K562 (cell line): ENCODE data around the gene FAM184B. TPM values are rescaled to one million over a fixed set of nuclear protein-coding genes. Genes with fewer than 3 reads are reported as not detected.

ENCODE experiments used
- CREB1 ChIP-seq, 2 experiments: sonication (generic) in 1 of 2; formaldehyde crosslinking in 1 of 2; IDR thresholded peaks; 2 replicates each; pipeline versions ENCODE4 v1.6.1 to v1.8.0; 2012 to 2022; ENCODE audit warnings: inconsistent platforms in 1 of 2, mild to moderate bottlenecking in 1 of 2, missing genetic modification reagents in 1 of 2, moderate library complexity in 1 of 2
- CTBP1 ChIP-seq: fragments of 450-650 bp; IDR thresholded peaks from 2 replicates; pipeline ENCODE4 v1.6.1; 2016; ENCODE audit warnings: borderline replicate concordance
- HCFC1 ChIP-seq: IDR thresholded peaks from 2 replicates; pipeline ENCODE4 v1.6.1; 2012; ENCODE audit warnings: low read depth, low read length, improper control_type of control experiment
- HDAC3 ChIP-seq: fragments of 450-650 bp; IDR thresholded peaks from 2 replicates; pipeline ENCODE4 v1.6.1; 2018; ENCODE audit warnings: borderline replicate concordance, mild to moderate bottlenecking, moderate library complexity; ENCODE audit not compliant: partially characterized antibody
- HNRNPLL ChIP-seq: fragments of 200-400 bp; formaldehyde crosslinking; IDR thresholded peaks from 2 replicates; pipeline ENCODE4 v1.6.1; 2017; ENCODE audit warnings: low read length, low read depth, mild to moderate bottlenecking; ENCODE audit not compliant: poor library complexity, severe bottlenecking
- ILF3 ChIP-seq: fragments of 450-650 bp; IDR thresholded peaks from 2 replicates; pipeline ENCODE4 v1.6.1; 2018; ENCODE audit warnings: antibody characterized with exemption, mild to moderate bottlenecking, moderate library complexity, borderline replicate concordance
- JUNB ChIP-seq: fragments of 450-650 bp; formaldehyde crosslinking; conservative IDR thresholded peaks from 2 replicates; pipeline ENCODE4 v1.4.0; 2020; ENCODE audit warnings: mild to moderate bottlenecking
- NR2C1 ChIP-seq, 2 experiments: fragments of 450-650 bp; IDR thresholded peaks; 2 replicates each; pipeline ENCODE4 v1.6.1; 2017; ENCODE audit warnings: mild to moderate bottlenecking in 2 of 2, antibody characterized with exemption in 1 of 2, inconsistent platforms in 1 of 2, missing compliant biosample characterization in 1 of 2, missing genetic modification characterization in 1 of 2
- PML ChIP-seq: IDR thresholded peaks from 2 replicates; pipeline ENCODE4 v1.6.1; 2012; ENCODE audit warnings: low read length, inconsistent platforms
- ZFX ChIP-seq: sonication (generic); formaldehyde crosslinking; IDR thresholded peaks from 2 replicates; pipeline ENCODE4 v1.8.0; 2022; ENCODE audit warnings: mild to moderate bottlenecking, missing genetic modification reagents, moderate library complexity
- ZNF232 ChIP-seq: sonication (generic); formaldehyde crosslinking; IDR thresholded peaks from 2 replicates; pipeline ENCODE4 v1.8.0; 2022; ENCODE audit warnings: mild to moderate bottlenecking, missing genetic modification reagents
- ZNF551 ChIP-seq: fragments of 250-450 bp; sonication (Bioruptor Pico); IDR thresholded peaks from 2 replicates; pipeline ENCODE4 v1.5.0; 2021; ENCODE audit warnings: mild to moderate bottlenecking, moderate library complexity
- ZNF830 ChIP-seq: fragments of 250-450 bp; sonication (Bioruptor Pico); IDR thresholded peaks from 2 replicates; pipeline ENCODE4 v1.5.0; 2021; ENCODE audit warnings: mild to moderate bottlenecking
- polyA plus RNA-seq, 8 experiments: library from polyadenylated mRNA; depleted of rRNA in 4 of 8; stranded (reverse) in 5 of 8; unstranded in 3 of 8; fragments of >200 nt; fragmentation: Nextera tagmentation in 2 of 8; fragmentation: Illumina TruSeq in 1 of 8; extraction: Ambion mirVana in 2 of 8; extraction: Trizol in 1 of 8; gene quantifications; 2 replicates each; pipeline versions ENCODE4 v1.2.1 to v1.2.3, GENCODE V29; 2011 to 2014; ENCODE audit warnings: inconsistent platforms in 1 of 8, missing spikeins in 1 of 8
- total RNA-seq, 7 experiments: library from RNA; depleted of rRNA in 6 of 7; stranded (reverse); fragments of >200 nt in 6 of 7; fragmentation: Illumina TruSeq in 2 of 7; extraction: Trizol in 2 of 7; gene quantifications; 2 replicates each; pipeline versions ENCODE4 v1.2.1 to v1.2.3, GENCODE V29; 2011 to 2021; ENCODE audit warnings: low replicate concordance in 1 of 7
- TF ChIP-seq, protein P1 (sequence below): sonication (generic); formaldehyde crosslinking; IDR thresholded peaks from 2 replicates; pipeline ENCODE4 v1.8.0; 2022; ENCODE audit warnings: mild to moderate bottlenecking, missing genetic modification reagents, borderline replicate concordance
- TF ChIP-seq, protein P2 (sequence below), 2 experiments: fragments of 450-650 bp; formaldehyde crosslinking in 1 of 2; IDR thresholded peaks; 2 replicates each; pipeline versions ENCODE4 v1.4.0 to v1.6.1; 2014 to 2020; ENCODE audit warnings: mild to moderate bottlenecking in 2 of 2, borderline replicate concordance in 1 of 2, low read depth in 1 of 2
- TF ChIP-seq, protein P3 (sequence below): IDR thresholded peaks from 2 replicates; pipeline ENCODE4 v1.6.1; 2012; ENCODE audit warnings: low read depth, low read length, improper control_type of control experiment, borderline replicate concordance

The FAM184B gene
- total and polyA plus RNA-seq, 9 of the 15 experiments (the other 6 are each of a cell fraction or from before 2014, with no cell fraction given) = not detected

DNA sequence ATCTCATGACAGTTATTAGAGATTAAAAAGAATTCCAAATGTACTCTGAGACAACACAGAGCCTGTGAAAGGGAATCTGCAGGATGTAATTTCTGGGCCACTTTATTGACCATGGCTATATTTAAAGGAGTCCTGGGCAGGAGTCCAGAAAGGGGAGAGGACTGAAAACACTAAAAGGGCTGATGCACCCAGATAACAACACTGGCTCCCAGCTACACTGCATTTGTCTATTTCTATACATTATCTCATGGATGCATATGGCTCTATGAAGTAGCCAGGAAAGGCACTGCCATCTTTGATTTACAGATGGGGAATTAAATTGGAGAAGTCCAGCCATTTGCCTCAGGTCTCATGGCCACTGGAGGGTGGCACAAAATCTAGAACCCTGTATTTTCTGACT, 111.0 kb downstream of the FAM184B start (continued):
- TF ChIP-seq, protein P1, sequence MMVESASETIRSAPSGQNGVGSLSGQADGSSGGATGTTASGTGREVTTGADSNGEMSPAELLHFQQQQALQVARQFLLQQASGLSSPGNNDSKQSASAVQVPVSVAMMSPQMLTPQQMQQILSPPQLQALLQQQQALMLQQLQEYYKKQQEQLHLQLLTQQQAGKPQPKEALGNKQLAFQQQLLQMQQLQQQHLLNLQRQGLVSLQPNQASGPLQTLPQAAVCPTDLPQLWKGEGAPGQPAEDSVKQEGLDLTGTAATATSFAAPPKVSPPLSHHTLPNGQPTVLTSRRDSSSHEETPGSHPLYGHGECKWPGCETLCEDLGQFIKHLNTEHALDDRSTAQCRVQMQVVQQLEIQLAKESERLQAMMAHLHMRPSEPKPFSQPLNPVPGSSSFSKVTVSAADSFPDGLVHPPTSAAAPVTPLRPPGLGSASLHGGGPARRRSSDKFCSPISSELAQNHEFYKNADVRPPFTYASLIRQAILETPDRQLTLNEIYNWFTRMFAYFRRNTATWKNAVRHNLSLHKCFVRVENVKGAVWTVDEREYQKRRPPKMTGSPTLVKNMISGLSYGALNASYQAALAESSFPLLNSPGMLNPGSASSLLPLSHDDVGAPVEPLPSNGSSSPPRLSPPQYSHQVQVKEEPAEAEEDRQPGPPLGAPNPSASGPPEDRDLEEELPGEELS (CRISPR knock-in tag) = no peak
- TF ChIP-seq, protein P2, sequence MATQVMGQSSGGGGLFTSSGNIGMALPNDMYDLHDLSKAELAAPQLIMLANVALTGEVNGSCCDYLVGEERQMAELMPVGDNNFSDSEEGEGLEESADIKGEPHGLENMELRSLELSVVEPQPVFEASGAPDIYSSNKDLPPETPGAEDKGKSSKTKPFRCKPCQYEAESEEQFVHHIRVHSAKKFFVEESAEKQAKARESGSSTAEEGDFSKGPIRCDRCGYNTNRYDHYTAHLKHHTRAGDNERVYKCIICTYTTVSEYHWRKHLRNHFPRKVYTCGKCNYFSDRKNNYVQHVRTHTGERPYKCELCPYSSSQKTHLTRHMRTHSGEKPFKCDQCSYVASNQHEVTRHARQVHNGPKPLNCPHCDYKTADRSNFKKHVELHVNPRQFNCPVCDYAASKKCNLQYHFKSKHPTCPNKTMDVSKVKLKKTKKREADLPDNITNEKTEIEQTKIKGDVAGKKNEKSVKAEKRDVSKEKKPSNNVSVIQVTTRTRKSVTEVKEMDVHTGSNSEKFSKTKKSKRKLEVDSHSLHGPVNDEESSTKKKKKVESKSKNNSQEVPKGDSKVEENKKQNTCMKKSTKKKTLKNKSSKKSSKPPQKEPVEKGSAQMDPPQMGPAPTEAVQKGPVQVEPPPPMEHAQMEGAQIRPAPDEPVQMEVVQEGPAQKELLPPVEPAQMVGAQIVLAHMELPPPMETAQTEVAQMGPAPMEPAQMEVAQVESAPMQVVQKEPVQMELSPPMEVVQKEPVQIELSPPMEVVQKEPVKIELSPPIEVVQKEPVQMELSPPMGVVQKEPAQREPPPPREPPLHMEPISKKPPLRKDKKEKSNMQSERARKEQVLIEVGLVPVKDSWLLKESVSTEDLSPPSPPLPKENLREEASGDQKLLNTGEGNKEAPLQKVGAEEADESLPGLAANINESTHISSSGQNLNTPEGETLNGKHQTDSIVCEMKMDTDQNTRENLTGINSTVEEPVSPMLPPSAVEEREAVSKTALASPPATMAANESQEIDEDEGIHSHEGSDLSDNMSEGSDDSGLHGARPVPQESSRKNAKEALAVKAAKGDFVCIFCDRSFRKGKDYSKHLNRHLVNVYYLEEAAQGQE (IDR thresholded peaks at IDR 0.05; ENCODE audit: borderline replicate concordance) = no peak
- TF ChIP-seq, protein P2 (CRISPR knock-in tag; IDR thresholded peaks at IDR 0.05; ENCODE audit: low read depth) = no peak
- TF ChIP-seq HNRNPLL = no peak
- peak; percentile 89 for TF ChIP-seq PML
- no peak; the same call in 1 of the 2 replicates for TF ChIP-seq CTBP1
- TF ChIP-seq, protein P3, sequence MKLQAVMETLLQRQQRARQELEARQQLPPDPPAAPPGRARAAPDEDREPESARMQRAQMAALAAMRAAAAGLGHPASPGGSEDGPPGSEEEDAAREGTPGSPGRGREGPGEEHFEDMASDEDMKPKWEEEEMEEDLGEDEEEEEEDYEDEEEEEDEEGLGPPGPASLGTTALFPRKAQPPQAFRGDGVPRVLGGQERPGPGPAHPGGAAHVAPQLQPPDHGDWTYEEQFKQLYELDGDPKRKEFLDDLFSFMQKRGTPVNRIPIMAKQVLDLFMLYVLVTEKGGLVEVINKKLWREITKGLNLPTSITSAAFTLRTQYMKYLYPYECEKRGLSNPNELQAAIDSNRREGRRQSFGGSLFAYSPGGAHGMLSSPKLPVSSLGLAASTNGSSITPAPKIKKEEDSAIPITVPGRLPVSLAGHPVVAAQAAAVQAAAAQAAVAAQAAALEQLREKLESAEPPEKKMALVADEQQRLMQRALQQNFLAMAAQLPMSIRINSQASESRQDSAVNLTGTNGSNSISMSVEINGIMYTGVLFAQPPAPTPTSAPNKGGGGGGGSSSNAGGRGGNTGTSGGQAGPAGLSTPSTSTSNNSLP = peak; percentile 92
- no peak for TF ChIP-seq JUNB (CRISPR knock-in tag)
- no peak for TF ChIP-seq NR2C1 (IDR thresholded peaks at IDR 0.05)
- peak; percentile 32; the same call in 1 of the 2 replicates for TF ChIP-seq NR2C1 (tag; IDR thresholded peaks at IDR 0.05)
- TF ChIP-seq ILF3 = peak; percentile 65; the same call in 1 of the 2 replicates
- TF ChIP-seq ZNF232 (CRISPR knock-in tag) = no peak
- TF ChIP-seq CREB1 (IDR thresholded peaks at IDR 0.05) = peak; percentile 54; the same call in 1 of the 2 replicates
- TF ChIP-seq CREB1 (CRISPR knock-in tag; IDR thresholded peaks at IDR 0.05) = no peak
- peak; percentile 61 for TF ChIP-seq HDAC3
- TF ChIP-seq ZNF551 (CRISPR knock-in tag) = no peak
- TF ChIP-seq ZFX (CRISPR knock-in tag) = no peak
- TF ChIP-seq ZNF830 (CRISPR knock-in tag) = no peak
- TF ChIP-seq HCFC1 = no peak
